GM18519 (cell line): Measurements from ENCODE around the gene SRD5A1.
A peak's percentile ranks its signal among the peaks of the same experiment; 100 is the strongest.

Source experiments
- ATAC-seq: cut with Tn5 transposase; IDR thresholded peaks from one replicate; pipeline ENCODE4 v1.9.1; 2021; ENCODE audit warnings: mild to moderate bottlenecking, moderate library complexity; ENCODE audit not compliant: unreplicated experiment, low FRiP score

The SRD5A1 gene, protein sequence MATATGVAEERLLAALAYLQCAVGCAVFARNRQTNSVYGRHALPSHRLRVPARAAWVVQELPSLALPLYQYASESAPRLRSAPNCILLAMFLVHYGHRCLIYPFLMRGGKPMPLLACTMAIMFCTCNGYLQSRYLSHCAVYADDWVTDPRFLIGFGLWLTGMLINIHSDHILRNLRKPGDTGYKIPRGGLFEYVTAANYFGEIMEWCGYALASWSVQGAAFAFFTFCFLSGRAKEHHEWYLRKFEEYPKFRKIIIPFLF

DNA sequence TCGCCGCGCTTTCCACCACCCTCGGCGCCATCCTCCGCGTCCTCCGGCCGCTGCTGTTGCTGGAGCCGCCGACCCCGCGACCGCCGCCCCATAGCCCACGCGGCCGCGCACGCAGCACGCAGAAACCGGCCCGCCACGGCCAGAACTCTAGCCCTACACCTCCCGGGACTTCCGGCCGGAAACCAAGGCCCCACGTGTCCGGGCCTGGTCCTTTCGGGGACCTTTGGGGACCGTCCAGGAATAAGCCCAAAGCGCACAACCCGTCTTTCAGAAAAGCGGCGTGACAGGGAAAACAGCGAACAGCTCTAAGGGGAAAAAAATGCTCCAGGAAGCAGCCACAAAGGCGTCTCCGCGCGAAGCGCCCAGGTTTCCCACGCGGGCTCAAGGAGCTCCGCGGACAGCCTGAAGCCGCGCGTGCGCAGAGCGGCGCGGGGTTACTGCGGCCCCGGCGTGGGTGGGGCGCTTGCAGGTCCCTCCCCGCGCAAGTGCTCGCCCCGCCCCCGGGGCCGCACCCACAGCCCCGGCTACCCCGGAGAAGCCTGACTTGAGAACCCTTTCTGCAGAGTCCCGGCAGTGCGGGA, at the start of gene SRD5A1, which contains the start of gene NSUN2:
Gene SRD5A1 (plus strand): TSS at position 553 of the 581 bp plus-strand sequence. CDS start 137 bp downstream, outside the sequence.
Gene NSUN2 (minus strand): TSS at position 157 of the 581 bp plus-strand sequence. CDS start 65 bp downstream, at position 92.
- peak; percentile 83 for ATAC-seq

DNA sequence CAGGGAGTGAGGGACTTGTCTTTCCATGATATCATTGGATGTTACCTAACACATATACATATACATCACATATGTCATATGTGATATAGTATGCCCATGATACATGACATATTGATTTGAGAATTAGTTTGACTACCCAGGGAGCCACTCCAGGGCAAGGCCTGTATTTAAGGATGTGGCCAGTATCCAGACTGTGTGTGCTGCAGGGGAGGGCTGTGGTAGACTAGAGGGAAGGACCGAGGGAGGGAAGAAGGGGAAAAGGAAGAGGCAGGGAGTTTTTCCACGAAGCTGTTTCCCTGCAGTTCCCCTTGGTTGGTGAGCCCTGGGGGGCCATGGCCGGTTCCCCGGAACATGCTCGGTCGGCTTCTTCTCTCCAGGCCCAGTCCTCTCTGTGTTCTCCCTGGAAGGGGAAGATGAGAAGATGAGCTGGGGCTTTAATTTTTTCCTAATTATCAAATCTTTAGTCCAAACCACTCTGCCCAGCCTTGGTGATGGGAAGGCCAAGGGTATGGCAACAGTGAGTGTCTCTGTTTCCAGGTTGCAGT, 49.1 kb upstream of the SRD5A1 start:
- ATAC-seq = no peak

DNA sequence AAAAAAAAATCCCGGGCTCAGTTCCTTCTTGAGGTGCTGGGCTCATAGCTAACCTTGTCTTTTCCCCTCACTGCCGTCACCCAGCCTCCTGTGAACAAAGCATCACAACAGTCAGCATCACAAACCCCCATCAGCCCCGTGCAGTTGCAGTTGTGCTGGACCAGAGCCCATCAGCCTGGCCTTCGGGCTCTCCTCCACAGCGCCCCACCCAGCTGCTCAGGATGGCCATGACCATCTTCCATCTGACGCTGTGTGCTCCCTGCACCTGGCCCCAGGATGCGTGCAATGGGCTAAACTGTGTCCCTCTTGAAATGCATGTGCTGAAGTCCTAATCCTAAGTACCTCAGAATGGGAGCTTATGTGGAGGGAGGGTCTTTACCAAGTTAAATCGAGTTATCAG, 48.5 kb upstream of the SRD5A1 start:
- ATAC-seq = no peak

DNA sequence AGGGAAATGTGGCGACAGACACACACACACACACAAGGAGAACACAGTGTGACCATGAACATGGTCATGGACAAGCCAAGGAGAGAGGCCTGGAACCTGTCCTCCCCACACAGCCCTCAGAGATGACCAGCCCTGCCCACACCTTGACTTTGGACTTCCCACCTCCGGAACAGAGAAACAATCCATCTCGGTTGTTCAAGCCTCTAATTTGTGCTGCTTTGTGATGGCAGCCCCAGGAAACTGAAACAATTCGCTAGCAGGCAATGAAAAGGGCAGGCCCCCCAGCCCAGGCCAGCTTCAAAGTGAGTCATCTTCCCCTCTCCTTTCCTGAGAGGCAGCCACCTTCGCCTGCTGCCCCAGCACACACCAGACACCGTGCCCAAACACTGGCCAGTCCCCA, 48.1 kb upstream of the SRD5A1 start:
- no peak for ATAC-seq

DNA sequence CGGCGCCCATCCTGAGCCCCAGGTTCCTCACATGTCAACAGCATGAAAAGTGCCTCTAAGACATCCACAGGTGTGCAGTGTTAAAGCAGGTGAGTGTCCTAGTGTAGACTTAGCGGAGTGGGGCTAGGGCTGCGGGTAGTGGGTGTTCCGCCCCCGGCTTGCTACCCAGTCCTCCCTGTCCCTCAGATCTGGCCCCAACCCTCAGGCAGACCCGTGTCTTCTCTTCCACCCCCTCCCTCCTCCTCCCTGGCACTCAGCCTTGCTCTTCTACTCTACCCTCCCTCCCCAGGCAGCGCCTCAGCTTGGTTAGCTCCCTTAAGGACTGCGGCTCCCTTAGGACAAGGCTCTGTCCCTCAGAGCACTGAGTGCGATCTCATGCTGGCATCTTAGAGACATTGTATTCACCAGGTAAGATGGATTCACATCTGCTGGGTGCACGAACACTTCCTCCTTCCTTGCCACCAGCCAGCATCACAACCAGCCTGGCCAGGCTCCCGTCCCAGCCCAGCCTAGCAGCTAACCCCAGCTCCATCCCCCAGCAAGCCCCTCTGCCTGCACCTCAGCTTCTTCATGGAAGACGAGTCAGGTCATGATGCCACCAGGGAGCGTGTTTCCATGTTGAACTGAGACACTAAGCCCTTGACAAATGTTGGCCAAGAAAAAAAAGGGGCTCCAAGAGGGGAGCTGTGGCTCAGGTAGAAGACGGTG, 47.1 kb upstream of the SRD5A1 start:
- no peak for ATAC-seq

DNA sequence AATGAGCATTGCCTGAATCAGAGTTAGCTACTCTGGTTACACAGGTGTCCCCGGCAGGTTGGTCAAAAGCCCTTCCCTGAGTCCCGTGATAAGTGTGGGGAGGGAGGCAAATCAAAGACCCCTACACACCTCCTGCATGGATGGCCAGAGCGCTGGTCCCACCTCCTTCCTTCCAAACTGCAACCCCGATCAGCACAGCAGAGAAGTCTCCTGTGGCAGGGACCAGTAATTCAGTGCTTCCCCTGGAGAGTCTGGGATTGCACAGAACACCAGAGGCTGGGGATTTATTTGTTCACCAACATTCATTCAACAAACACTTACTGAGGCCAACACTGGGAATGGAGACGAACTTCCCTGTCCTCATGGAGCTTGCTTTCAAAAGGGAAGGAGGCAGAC, 46.6 kb upstream of the SRD5A1 start:
- no peak for ATAC-seq

DNA sequence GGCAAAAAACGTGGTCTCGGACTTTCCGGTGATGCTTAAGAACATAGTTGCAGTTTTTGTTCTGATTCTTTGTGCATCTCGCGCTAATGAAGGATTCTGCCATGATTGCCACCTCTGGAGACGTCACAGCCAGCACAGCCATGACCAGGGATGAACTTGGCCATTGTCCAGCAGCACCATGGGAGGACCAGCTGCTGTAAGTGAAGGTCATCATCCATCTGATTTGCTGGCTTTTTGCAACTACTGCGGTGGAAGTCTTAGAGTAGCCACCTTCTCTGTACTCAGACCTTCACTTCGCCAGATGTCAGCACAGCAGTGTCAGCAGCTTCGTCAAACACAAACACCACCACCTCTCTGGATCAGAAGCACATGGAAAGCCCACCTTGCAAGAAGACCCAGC, 46.1 kb upstream of the SRD5A1 start:
- ATAC-seq = no peak

DNA sequence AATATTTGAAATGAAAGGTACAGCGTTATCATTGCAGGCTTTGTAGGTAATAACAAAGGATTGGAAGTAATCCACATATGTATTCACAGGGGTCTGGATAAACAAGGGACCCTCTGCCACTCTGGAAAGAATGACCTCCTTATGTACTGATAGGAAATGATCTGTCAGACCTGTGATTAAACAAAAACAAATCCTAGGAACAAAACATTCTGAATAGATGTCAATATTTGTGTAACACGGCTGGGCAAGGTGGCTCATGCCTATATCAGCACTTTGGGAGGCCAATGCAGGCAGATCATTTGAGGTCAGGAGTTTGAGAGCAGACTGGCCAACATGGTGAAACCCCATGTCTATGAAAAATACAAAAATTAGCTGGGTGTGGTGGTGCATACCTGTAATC, 42.7 kb upstream of the SRD5A1 start:
- no peak for ATAC-seq

DNA sequence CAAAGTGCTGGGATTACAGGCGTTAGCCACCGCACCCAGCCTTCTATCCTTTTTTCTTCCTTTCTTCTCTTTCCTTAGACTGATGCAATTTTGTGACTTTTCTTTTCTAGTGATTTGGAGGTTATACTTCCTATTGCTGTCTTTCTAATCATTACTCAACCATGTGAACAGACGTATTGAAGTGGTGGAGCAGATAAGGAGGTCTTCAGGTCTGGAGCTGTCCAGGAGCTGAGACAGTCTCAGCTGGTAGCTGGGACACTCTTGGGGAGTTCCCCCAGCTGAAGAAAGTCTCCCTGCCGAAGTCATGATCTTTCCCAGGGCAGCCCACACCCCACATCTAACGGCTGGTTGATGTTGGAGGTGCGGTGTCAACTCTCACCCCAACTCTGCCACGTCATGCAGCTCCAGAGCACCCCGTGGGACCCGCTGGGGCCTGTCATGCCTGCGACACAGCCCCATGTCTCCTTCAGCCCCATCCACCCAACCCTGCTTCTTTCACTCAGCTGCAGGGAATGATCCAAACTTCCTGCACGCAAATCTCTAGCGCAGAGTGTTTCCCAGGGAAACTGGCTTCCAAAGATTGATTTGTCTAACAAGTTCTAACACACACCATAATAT, 41.5 kb upstream of the SRD5A1 start:
- no peak for ATAC-seq

DNA sequence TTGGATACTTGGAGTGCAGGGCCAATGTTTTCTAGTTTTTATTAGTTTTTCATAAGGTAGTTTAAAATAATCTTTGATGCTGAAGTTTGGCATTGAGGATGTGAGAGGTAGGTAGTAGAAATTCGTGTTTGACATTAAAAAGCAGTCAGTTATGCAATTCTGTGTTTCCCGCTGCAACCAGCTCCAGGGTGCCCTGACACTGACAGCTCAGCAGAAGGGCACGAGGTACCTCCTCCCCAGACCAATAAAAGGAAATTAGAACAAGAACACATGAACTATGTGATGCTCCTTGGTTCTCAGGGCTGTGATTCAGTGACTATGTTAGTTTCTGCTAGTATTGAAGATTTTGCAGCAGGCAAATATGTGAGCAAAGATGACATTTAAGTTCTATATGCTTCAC, 40.6 kb upstream of the SRD5A1 start:
- no peak for ATAC-seq

DNA sequence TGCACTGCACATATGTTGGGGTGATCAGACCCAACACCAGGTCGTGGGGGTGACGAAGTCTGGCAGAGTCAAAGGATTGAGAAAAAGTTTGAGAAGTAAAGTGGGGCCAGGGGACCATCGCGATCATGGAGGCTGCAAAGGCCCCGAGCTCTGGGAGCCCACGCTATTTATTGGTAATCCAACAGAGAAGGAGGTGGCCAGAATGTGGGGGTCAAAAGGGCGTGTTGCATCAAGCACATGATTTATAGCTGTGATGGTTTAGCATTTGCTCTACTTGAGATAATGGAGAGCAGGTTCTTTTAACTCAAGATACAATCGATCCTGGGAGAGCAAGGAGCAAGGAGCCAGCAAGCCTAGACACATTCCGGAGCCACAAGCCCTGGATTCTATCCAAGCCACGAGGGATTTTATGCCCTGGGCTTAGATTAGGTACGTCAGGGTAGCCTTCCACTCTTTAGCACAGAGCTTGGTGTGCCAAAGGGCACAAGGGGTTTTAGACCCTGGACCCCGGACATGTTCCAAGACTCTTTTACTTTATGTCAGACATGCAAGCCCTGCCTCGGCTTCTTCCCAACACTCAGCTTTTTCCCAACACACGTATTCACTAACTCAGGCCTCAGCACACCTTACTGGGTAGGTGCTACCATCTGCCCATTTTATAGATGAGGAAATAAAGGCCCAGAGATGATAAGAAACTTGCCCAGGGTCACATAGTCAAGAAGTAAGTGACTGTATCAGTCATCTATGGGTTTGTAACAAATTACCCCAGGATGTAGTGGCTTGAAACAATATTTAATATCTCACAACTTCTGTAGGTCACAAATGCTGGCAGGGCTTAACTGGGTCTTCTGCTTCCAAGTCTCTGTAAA, 39.9 kb upstream of the SRD5A1 start:
- ATAC-seq = no peak

DNA sequence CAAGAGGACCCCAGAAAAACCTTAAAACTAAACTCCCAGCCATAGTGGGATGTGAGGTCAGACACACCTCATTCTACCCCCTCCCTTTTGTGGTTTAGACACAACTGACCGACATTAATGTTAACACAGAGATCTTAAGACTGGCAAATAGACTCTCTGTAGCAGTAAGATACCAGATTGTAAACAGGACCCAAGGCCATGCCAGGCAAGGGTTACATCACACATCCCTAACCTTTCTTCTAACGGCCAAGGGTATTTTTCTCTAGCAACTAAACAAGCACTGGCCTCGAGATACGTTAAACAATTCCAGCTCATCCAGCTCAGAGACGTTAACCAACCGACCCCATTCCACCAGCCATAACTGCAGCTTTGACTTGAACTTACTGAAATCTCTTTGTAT, 39.2 kb upstream of the SRD5A1 start:
- no peak for ATAC-seq

DNA sequence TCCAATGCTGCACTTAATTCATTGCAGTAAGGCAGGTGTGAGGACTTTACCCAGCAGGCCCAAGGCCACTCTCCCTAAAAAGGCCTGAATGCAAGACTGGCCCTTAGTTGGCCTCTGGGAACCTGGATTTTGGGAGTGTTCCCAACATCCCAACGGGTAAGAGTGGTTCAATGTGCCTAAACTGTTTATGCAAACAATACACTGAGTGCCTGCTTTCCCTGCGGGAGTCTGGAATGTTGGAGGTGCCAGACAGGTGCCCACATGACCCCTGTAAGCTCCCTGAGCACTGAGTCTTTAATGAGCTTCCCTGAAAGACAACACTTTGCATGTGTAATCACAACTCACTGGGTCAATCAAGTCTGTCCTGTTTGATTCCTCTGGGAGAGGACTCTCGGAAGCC, 37.8 kb upstream of the SRD5A1 start:
- no peak for ATAC-seq

DNA sequence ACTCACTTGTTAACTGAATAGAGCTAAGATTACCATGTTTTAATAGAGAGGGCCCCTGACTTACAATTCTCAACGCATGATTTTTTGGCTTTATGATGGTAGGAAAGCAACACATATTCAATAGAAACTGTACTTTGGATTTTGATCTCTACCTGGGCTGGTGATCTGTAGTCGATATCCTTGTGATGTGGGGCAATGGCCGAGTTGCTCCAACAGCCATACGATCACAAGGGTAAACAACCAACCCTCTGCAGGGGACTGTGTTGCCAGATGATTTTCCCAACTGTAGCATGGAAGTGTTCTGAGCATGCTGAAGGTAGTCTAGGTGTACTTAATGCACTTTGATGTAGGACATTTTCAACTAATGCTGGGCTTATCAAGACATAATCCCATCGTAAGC, 36.9 kb upstream of the SRD5A1 start:
- ATAC-seq = no peak

DNA sequence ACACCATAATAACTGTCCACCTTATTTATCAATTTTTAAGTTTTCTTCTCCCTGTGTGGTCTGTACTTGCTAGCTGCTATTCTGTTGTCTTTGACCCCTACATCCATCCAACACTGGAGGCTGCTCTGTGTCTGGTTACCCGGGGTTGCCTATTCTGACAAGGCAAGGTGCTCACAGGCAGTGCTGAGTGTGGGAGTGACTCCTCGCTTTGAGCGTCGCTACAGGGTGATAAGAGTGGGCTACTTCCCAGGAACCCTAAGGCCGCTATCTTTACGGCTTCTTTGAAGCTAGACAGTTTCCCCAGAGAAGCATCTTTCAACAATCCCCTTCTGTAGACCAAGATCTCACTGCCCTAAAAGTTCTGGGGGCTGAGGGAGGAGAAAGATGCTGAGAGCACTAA, 35.7 kb upstream of the SRD5A1 start:
- no peak for ATAC-seq

DNA sequence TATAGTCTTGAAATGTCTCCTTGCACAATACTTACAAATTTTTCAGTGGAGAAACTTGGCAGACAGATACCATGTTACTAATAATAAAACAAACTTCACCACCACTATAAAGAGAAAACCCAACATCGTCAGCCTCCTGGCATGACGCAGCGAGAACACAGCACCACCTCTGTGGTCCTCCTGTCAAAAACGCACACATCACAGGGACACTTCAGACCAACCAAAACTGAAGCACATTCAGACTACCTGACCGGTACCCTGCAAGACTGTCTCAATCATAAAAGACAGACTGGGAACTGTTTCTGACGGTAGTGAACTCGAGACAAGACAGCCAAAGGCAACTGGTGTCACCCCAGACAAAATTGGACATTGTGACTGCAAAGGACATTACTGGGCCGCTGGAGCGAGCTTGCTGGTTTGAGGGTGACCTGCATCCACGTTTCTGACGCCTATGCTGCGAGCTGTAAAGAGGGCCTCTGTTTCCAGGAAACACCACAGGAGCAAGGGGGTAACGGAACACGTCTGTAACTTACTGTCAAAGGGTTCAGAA, 34.8 kb upstream of the SRD5A1 start:
- no peak for ATAC-seq

DNA sequence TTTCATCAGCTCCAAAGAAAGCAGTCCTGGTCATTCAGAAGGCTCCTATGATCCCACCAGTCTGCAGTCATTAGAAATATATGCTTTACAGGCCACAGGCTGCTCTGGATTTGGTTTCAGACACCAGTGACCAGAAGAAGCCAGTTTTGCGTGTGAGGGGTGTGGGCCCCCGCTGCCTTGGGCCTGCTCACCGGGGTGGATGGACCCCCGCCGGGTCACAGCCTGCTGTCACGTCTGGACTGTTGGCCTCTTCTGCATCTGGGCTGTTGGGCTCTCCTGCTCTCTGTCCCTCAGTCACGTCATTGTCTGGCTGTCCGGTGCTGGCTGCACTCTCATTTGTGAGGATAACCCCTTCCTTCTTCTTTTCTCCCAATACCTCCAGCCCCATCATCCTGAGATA, 33.5 kb upstream of the SRD5A1 start:
- ATAC-seq = no peak

DNA sequence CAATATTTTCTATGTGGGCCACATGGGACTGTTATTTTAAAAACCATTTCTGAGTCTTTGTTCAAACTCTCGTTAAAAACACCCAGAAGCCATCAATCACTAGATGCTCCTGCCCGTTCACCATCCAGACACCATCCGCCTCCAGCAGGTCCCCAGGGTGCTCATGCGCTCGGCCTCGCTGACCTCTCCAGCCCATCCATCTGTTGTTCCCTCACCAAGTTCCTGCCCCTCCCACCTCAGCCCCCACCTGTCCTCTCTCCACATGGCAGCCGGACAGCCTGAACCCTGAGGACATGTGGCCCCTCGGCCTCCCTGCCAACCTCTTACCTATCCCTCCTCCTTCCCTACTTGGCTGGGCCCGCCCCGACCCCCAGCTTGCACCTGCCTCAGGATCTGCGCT, 32.0 kb upstream of the SRD5A1 start:
- no peak for ATAC-seq

DNA sequence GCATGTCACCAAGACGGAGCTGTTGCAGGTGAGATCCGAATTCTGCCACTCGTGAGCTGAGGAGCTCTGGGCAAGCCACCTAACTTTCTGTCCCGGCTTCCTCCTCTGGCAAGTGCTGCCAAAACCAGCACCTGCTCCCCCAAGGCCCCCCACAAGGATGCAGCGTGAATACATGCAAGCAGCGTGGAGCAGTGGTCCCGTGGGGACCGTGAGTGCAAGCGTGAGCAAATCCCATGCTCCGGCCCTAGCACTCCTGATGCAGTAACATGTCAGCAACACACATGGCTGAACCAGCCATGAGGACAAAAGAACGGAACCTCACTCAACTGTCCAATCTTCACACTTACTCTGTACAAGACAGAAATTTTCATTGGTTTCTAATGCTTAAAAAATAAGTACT, 31.4 kb upstream of the SRD5A1 start:
- no peak for ATAC-seq

DNA sequence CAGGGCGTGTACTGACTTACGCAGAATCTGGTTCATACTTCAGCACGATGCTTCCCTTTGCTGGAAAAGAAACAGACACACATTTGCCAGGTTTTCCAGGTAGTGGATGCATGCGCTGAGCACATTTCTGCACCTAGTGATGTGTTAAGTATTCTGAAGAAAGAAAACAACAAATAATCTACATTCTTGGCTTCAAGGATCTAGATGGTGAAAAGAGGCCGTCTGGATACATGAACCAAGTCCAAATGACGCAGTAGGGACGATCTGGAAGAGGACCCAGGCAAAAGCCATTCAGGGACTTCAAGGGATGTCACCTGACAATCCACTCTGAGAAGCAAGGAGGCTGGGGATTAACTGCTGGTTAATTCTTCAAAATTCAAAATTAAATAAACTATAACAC, 30.8 kb upstream of the SRD5A1 start:
- ATAC-seq = no peak
